ENCODE results near the gene UNC5B. TPM values are rescaled to one million over a fixed set of nuclear protein-coding genes. Genes with fewer than 3 reads are reported as not detected.

UNC5B gene
- total and polyA plus RNA-seq, 4 experiments from 2014 or later: not detected

DNA sequence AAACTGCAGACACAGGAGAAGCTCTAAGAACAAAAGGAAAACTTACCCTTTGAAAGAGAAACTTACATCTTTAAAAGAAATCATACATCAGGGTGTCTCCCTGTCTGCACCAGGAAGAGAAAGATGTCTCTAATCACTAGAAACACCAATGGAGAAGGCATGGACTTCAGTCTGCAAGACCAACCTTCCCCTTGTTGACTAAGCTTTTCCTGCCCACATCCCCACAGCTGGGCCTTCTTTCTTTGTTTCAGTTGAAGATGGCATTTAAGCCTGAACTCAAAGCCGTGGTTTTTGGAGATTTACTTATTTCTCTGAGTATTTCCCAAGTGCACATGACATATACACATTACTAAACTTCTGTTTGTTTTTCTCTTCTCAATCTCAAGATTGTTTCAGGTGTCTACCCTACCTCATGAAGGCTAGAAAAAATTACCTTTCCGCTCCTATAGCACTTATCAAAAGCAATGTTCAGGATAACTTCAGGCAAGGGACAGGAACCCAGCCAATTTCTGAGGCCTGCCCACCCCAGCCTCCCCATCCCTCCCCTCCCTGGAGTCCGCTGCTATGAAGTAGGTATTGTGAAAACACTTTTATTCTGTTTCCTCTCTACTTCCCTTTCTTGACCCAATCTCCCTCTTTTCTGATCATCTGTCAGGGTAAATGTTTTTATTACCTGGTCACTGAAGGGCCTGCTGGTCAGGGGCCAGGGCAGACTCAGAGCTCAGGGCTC lies 103.9 kb downstream of the UNC5B start:
- no peaks in the 10 kb centered on the region for H3K9me3 Mint-ChIP-seq
- H3K36me3 ChIP-seq (ENCODE audit: insufficient read depth, low read length): no peaks in the 10 kb centered on the region
- no peak overlapping the region for H3K4me3 ChIP-seq (ENCODE audit: low read length in 2 of 2)
- CTCF ChIA-PET (ENCODE audit: partially characterized antibody): interaction anchor here (1.5 to 8.5 kb wide), 13 partner anchors 19 to 580 kb away, joined by 3 to 117 read pairs (median 9); no protein-coding TSS in a partner anchor
- DNase-seq: no peak
- H3K9me3 ChIP-seq (ENCODE audit: control insufficient read depth in 1 of 2, low read length in 2 of 2): no peaks in the 10 kb centered on the region
- H3K27me3 Mint-ChIP-seq: no peaks in the 10 kb centered on the region
- POLR2A ChIA-PET (ENCODE audit: partially characterized antibody): no interaction called here
- peaks cover 9 to 35% (median 21%) of the 10 kb centered on the region in 4 donors for H3K4me1 Mint-ChIP-seq
- H3K27me3 ChIP-seq (ENCODE audit: insufficient read depth, low read length): no peaks in the 10 kb centered on the region
- no peak overlapping the region for H3K27ac Mint-ChIP-seq
- peaks cover 19% of the 10 kb centered on the region for H3K4me1 ChIP-seq (ENCODE audit: insufficient read depth, low read length)
- H3K27ac ChIP-seq (ENCODE audit: low read depth, low read length): no peak overlapping the region
- intact Hi-C loops (cut with micrococcal nuclease): no loop called here
- peak overlapping the region in 1 of 8 donors; percentile 15 for H3K4me3 Mint-ChIP-seq
- H3K36me3 Mint-ChIP-seq: peaks cover 0 to 5% of the 10 kb centered on the region in 2 donors

DNA sequence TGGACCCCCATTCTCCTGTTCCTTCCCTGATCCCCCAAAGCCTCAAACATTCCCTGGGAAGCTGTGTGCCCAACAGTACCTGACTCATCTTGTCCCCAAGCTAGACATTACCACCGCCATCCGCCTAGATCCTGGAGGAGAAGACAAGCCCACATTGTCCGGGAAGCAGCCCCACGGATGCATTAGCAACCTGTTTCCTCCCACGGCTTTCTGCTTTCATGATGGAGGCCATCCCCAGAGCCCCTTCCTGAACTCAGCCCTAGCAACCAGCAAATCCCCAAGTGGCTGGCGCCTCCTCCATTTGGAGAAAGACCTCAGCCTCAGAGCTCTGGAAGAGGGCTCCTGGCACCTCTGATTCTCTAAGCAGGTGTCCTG lies 104.4 kb downstream of the UNC5B start:
- POLR2A ChIA-PET (ENCODE audit: partially characterized antibody): no interaction called here
- Mint-ChIP-seq H3K36me3 (peaks cover 0 to 5% of the 10 kb centered on the region in 2 donors), H3K27ac (peak overlapping the region in 1 of 7 donors; percentile 5)

DNA sequence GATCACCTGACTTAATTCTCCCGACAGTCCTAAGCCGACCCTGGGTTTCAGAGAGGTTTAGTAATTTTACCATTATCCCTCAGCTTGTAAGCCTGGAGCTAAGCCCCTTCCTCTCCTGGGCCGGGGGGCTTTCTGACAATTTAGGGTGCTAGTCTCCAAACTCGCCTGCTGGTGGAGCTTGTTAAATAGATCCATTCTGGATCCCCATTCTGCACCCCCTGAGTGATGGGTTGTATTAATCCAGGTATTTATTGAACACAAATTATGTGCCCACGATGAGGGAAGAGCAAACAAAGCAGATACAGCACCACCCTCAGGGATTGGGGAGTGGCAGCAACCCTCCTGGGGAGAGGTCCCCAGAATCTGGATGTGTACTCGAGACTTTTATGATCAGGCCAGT lies 105.4 kb downstream of the UNC5B start:
- H3K9me3 ChIP-seq (ENCODE audit: control insufficient read depth in 1 of 2, low read length in 2 of 2): no peaks in the 10 kb centered on the region
- Mint-ChIP-seq H3K4me1 (peaks cover 9 to 37% (median 22%) of the 10 kb centered on the region in 4 donors), H3K27me3 (no peaks in the 10 kb centered on the region), H3K4me3 (peak overlapping the region in 6 of 8 donors; percentile 3 to 68 (median 32)), H3K36me3 (peaks cover under 1 to 5% of the 10 kb centered on the region in 2 donors), H3K27ac (peak overlapping the region in 3 of 7 donors; percentile 36 to 80 (median 72)), H3K9me3 (no peaks in the 10 kb centered on the region)
- ChIA-PET CTCF (ENCODE audit: partially characterized antibody) (interaction anchor here (0.8 to 8.5 kb wide), 6 partner anchors 252 to 579 kb away, joined by 3 to 117 read pairs (median 6); no protein-coding TSS in a partner anchor), POLR2A (ENCODE audit: partially characterized antibody) (interaction anchor here (1.1 kb wide), 1 partner anchor 335 kb away, joined by 3 read pairs; no protein-coding TSS in a partner anchor)
- no peak for DNase-seq
- H3K4me1 ChIP-seq (ENCODE audit: insufficient read depth, low read length): peaks cover 19% of the 10 kb centered on the region
- no peaks in the 10 kb centered on the region for H3K27me3 ChIP-seq (ENCODE audit: insufficient read depth, low read length)
- no peak overlapping the region for H3K27ac ChIP-seq (ENCODE audit: low read depth, low read length)
- intact Hi-C loops (cut with micrococcal nuclease): no loop called here
- no peaks in the 10 kb centered on the region for H3K36me3 ChIP-seq (ENCODE audit: insufficient read depth, low read length)
- no peak overlapping the region for H3K4me3 ChIP-seq (ENCODE audit: low read length in 2 of 2)

More for the DNA sequence above, 104.4 kb downstream of the UNC5B start:
- H3K4me3 ChIP-seq (ENCODE audit: low read length in 2 of 2): no peak overlapping the region
- H3K36me3 ChIP-seq (ENCODE audit: insufficient read depth, low read length): no peaks in the 10 kb centered on the region
- no peak overlapping the region for H3K27ac ChIP-seq (ENCODE audit: low read depth, low read length)
- DNase-seq: no peak
- CTCF ChIA-PET (ENCODE audit: partially characterized antibody): interaction anchor here (0.8 to 8.5 kb wide), 8 partner anchors 61 to 580 kb away, joined by 3 to 117 read pairs (median 11); no protein-coding TSS in a partner anchor
- no peaks in the 10 kb centered on the region for H3K27me3 ChIP-seq (ENCODE audit: insufficient read depth, low read length)
- intact Hi-C loops (cut with micrococcal nuclease): no loop called here
- H3K9me3 Mint-ChIP-seq: no peaks in the 10 kb centered on the region
- H3K27me3 Mint-ChIP-seq: no peaks in the 10 kb centered on the region
- H3K4me1 Mint-ChIP-seq: peaks cover 9 to 35% (median 21%) of the 10 kb centered on the region in 4 donors
- H3K9me3 ChIP-seq (ENCODE audit: control insufficient read depth in 1 of 2, low read length in 2 of 2): no peaks in the 10 kb centered on the region
- H3K4me3 Mint-ChIP-seq: peak overlapping the region in 1 of 8 donors; percentile 15
- H3K4me1 ChIP-seq (ENCODE audit: insufficient read depth, low read length): peaks cover 19% of the 10 kb centered on the region

DNA sequence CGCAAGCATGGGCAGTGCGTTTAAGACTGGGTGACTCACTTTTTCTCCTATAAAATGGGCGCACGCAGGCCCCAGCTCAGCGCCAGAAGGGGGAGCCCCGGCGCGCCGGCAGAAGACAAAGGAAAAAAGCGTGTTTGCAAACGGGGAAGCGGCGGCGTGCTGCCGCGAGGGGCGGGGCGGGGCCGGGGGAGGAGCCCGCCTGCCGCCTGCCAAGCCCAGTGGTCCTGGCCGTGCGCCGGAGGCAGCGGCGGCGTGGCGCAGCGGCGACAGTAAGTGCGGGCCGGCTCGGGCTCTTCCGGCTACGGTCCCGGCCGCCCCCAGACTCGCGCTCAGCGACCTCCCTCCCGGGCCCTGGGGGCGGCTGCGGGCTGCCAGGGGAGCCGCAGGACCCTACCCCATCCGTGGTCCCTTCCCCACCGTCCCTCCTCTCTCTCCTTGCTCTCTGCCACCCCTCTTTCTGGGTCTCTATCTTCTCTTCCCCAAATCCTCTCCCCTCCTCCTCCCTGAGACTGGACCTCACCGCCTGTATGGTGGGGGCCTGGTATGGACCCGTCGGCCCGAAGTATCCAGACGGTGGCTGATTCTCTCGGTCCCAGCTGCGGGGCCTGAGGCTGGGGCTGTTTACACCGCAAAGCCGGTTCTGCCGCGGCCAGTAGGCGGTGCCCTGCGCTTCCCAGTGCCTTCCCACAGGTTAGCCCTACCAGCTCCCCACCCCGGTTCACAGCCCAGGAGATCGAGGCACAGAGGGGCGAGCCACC lies 106.9 kb downstream of the UNC5B start, which contains the start of gene SLC29A3:
Gene SLC29A3, plus strand, starts transcription at position 218 of the 758 bp plus-strand sequence. Its CDS starts 51 bp downstream, at position 269.
- Histone ChIP-seq H3K4me3 (ENCODE audit: low read length in 2 of 2) (peak within 1 kb of the TSS; percentile 69 to 80), H3K36me3 (ENCODE audit: insufficient read depth, low read length) (no peaks in the 10 kb centered on the region), H3K27ac (ENCODE audit: low read depth, low read length) (peak within 1 kb of the TSS; percentile 54), H3K9me3 (ENCODE audit: control insufficient read depth in 1 of 2, low read length in 2 of 2) (no peaks in the 10 kb centered on the region), H3K27me3 (ENCODE audit: insufficient read depth, low read length) (no peaks in the 10 kb centered on the region), H3K4me1 (ENCODE audit: insufficient read depth, low read length) (peaks cover 19% of the 10 kb centered on the region)
- Mint-ChIP-seq H3K27ac (peak within 1 kb of the TSS; percentile 78 to 93 (median 89)), H3K4me3 (peak within 1 kb of the TSS; percentile 87 to 97 (median 92)), H3K27me3 (no peaks in the 10 kb centered on the region), H3K36me3 (peaks cover 14 to 19% of the 10 kb centered on the region in 2 donors), H3K4me1 (peaks cover 16 to 51% (median 27%) of the 10 kb centered on the region in 4 donors), H3K9me3 (peaks cover 0 to 3% (median 0%) of the 10 kb centered on the region in 8 donors)
- CTCF ChIA-PET (ENCODE audit: partially characterized antibody): interaction anchor here (0.6 to 8.5 kb wide), 21 partner anchors 9 to 884 kb away, joined by 3 to 117 read pairs (median 3); partner anchors contain the start of genes PSAP and VSIR
- POLR2A ChIA-PET (ENCODE audit: partially characterized antibody): interaction anchor here (0.5 to 3.1 kb wide), 9 partner anchors 12 to 1037 kb away, joined by 3 to 17 read pairs (median 5); partner anchors contain the start of gene VSIR
- intact Hi-C loops (cut with micrococcal nuclease): loop anchor here (1.0 kb wide), 5 partner anchors 58 to 532 kb away; partner anchors contain the start of gene PSAP
- DNase-seq: peak; percentile 78 to 87 (median 80)

DNA sequence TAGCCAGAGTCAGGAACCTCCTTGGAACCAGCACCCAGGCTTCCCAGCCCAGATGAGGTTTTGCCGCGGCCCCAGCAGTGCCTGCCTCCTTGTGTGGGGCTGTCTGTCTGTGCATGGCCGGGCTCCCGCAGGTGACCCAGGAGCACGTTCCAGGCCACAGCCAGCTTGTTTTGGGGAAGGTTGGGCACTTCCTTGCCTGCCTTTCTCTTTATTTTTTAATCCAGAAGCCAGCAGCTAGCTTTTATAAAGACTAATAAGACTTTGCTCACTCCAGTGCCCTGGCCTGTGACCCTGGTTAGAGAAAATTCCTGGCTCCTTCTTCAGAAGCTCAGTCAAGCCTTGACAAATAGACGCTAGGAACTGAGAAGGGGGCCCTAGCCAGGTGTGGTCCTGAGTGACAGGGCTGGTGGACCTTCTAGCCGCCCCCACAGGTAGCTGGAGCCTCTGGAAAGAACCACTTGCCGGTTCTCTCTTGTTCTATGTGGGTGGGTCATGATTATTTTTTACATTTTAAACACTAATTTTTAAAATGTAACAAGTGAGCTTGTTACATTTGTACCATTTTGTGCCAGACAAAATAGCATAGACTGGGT lies 107.5 kb downstream of the UNC5B start:
- POLR2A ChIA-PET (ENCODE audit: partially characterized antibody): interaction anchor here (0.5 to 3.1 kb wide), 7 partner anchors 12 to 1036 kb away, joined by 3 to 17 read pairs (median 6); partner anchors contain the start of gene VSIR
- H3K4me1 Mint-ChIP-seq: peaks cover 14 to 52% (median 27%) of the 10 kb centered on the region in 4 donors
- peak overlapping the region; percentile 54 for H3K27ac ChIP-seq (ENCODE audit: low read depth, low read length)

DNA sequence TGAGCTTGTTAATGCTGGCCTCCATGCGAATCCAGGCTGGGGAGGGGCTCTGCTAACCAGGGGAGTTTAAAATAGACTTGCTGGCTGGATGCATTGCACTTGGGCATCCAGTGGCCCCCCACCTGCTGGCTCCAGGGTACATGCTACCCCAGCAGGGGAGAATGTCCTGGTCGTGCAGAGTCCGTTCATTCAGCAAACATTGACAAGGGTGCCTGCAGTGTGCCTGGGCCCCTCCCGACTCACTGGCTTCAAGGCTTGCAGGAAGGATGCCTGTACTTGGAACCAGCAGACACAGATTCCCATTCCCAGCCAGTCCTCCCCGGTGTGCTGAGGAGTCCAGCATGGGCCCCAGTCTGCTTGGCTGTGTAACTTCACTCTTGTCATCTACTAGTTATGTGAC lies 108.2 kb downstream of the UNC5B start:
- no peak overlapping the region for H3K27ac ChIP-seq (ENCODE audit: low read depth, low read length)
- H3K27ac Mint-ChIP-seq: peak overlapping the region in 4 of 7 donors; percentile 40 to 91 (median 64)
- intact Hi-C loops (cut with micrococcal nuclease): no loop called here
- H3K4me1 Mint-ChIP-seq: peaks cover 14 to 52% (median 27%) of the 10 kb centered on the region in 4 donors
- H3K27me3 Mint-ChIP-seq: no peaks in the 10 kb centered on the region
- no peaks in the 10 kb centered on the region for H3K9me3 ChIP-seq (ENCODE audit: control insufficient read depth in 1 of 2, low read length in 2 of 2)
- no peak overlapping the region for H3K4me3 ChIP-seq (ENCODE audit: low read length in 2 of 2)
- H3K27me3 ChIP-seq (ENCODE audit: insufficient read depth, low read length): no peaks in the 10 kb centered on the region
- no peak for DNase-seq
- H3K4me3 Mint-ChIP-seq: peak overlapping the region; percentile 27 to 95 (median 75)
- peaks cover 23 to 32% of the 10 kb centered on the region in 2 donors for H3K36me3 Mint-ChIP-seq
- H3K36me3 ChIP-seq (ENCODE audit: insufficient read depth, low read length): peaks cover 7% of the 10 kb centered on the region
- POLR2A ChIA-PET (ENCODE audit: partially characterized antibody): interaction anchor here (0.7 to 3.1 kb wide), 5 partner anchors 11 to 531 kb away, joined by 3 to 17 read pairs (median 8); partner anchors contain the start of genes PSAP and VSIR
- CTCF ChIA-PET (ENCODE audit: partially characterized antibody): interaction anchor here (0.6 to 2.9 kb wide), 12 partner anchors 11 to 576 kb away, joined by 3 to 18 read pairs (median 4); partner anchors contain the start of gene PSAP
- H3K4me1 ChIP-seq (ENCODE audit: insufficient read depth, low read length): peaks cover 14% of the 10 kb centered on the region
- H3K9me3 Mint-ChIP-seq: peaks cover 0 to 3% (median 0%) of the 10 kb centered on the region in 8 donors

More for the DNA sequence above, 107.5 kb downstream of the UNC5B start:
- H3K36me3 ChIP-seq (ENCODE audit: insufficient read depth, low read length): peaks cover under 1% of the 10 kb centered on the region
- Mint-ChIP-seq H3K27ac (peak overlapping the region; percentile 40 to 92 (median 81)), H3K36me3 (peaks cover 20 to 26% of the 10 kb centered on the region in 2 donors), H3K9me3 (peaks cover 0 to 3% (median 0%) of the 10 kb centered on the region in 8 donors), H3K4me3 (peak overlapping the region; percentile 87 to 97 (median 92)), H3K27me3 (no peaks in the 10 kb centered on the region)
- H3K27me3 ChIP-seq (ENCODE audit: insufficient read depth, low read length): no peaks in the 10 kb centered on the region
- peak overlapping the region; percentile 69 to 80 for H3K4me3 ChIP-seq (ENCODE audit: low read length in 2 of 2)
- no peaks in the 10 kb centered on the region for H3K9me3 ChIP-seq (ENCODE audit: control insufficient read depth in 1 of 2, low read length in 2 of 2)
- intact Hi-C loops (cut with micrococcal nuclease): loop anchor here (1.0 kb wide), 5 partner anchors 57 to 531 kb away; partner anchors contain the start of gene PSAP
- CTCF ChIA-PET (ENCODE audit: partially characterized antibody): interaction anchor here (0.6 to 8.5 kb wide), 19 partner anchors 9 to 728 kb away, joined by 3 to 117 read pairs (median 4); partner anchors contain the start of gene PSAP
- peak in 1 of 5 donors; percentile 24 for DNase-seq
- H3K4me1 ChIP-seq (ENCODE audit: insufficient read depth, low read length): peaks cover 14% of the 10 kb centered on the region
